B cell (primary cell): Measurements from ENCODE around the gene GSE1. TPM values are rescaled to one million over a fixed set of nuclear protein-coding genes. Genes with fewer than 3 reads are reported as not detected.
A peak's percentile ranks its signal among the peaks of the same experiment; 100 is the strongest.

Experiments
- ATAC-seq: fragments of 200-7000 bp; cut with Tn5 transposase; one replicate; pipeline ENCODE4 v1.10.0; 2021; ENCODE audit warnings: low read depth, mild to moderate bottlenecking, moderate number of reproducible peaks, moderate library complexity
- CTCF ChIA-PET: fragments of 350-600 bp; sonication (Branson Sonifier 250); formaldehyde crosslinking; loops from one replicate; lab custom pipeline; 2021; ENCODE audit warnings: antibody characterized with exemption, inconsistent platforms; lab: Charles Lee
- POLR2A ChIA-PET: fragments of 350-600 bp; sonication (Branson Sonifier 250); formaldehyde crosslinking; loops from one replicate; lab custom pipeline; 2021; ENCODE audit warnings: antibody characterized with exemption; lab: Charles Lee
- DNase-seq: peaks from one replicate; pipeline ENCODE4 v3.0.0; 2013
- H2AFZ ChIP-seq: 2 replicates; pipeline ENCODE4 v1.6.1; 2012; ENCODE audit warnings: mild to moderate bottlenecking, low read depth, low read length; ENCODE audit not compliant: insufficient read depth, poor library complexity, severe bottlenecking
- H3K27ac ChIP-seq, 2 donors: 1 replicate in 1 of 2; 2 replicates in 1 of 2; pipeline ENCODE4 v1.5.1; 2012 to 2013; ENCODE audit warnings: low read length in 2 of 2, mild to moderate bottlenecking in 2 of 2, moderate library complexity in 1 of 2
- H3K27me3 ChIP-seq, 4 experiments: fragments of 200-600 bp in 1 of 4; sonication (generic) in 1 of 4; replicated peaks in 1 of 4; 1 replicate in 2 of 4; 2 replicates in 2 of 4; pipeline versions ENCODE4 v1.6.1 to v1.7.0; 2013 to 2016; ENCODE audit warnings: low read length in 3 of 4, mild to moderate bottlenecking in 2 of 4, mixed read lengths in 1 of 4, moderate library complexity in 1 of 4; ENCODE audit not compliant: insufficient read depth in 4 of 4, control insufficient read depth in 3 of 4; ENCODE audit errors: control extremely low read depth in 1 of 4
- H3K36me3 ChIP-seq, 2 experiments: replicated peaks in 1 of 2; 1 replicate in 1 of 2; 2 replicates in 1 of 2; pipeline versions ENCODE4 v1.6.1 to v1.7.1; 2013; ENCODE audit warnings: low read length in 1 of 2; ENCODE audit not compliant: insufficient read depth in 2 of 2, control insufficient read depth in 1 of 2; ENCODE audit errors: control extremely low read depth in 1 of 2, extremely low read depth in 1 of 2
- H3K4me1 ChIP-seq, 2 donors: fragments of 200-600 bp in 1 of 2; sonication (generic) in 1 of 2; 1 replicate in 1 of 2; 2 replicates in 1 of 2; pipeline versions ENCODE4 v1.5.1 to v1.6.1; 2013 to 2017; ENCODE audit warnings: low read length in 2 of 2; ENCODE audit not compliant: control insufficient read depth in 2 of 2, insufficient read depth in 2 of 2
- H3K4me2 ChIP-seq: replicated peaks from 2 replicates; pipeline ENCODE3; 2012; ENCODE audit warnings: mild to moderate bottlenecking, low read depth, low read length; ENCODE audit not compliant: poor library complexity, severe bottlenecking
- H3K4me3 ChIP-seq, 5 experiments: fragments of 200-600 bp in 1 of 5; sonication (generic) in 1 of 5; 1 replicate in 3 of 5; 2 replicates in 2 of 5; pipeline versions ENCODE4 v1.5.1 to v1.7.0; 2011 to 2016; ENCODE audit warnings: low read length in 4 of 5, mild to moderate bottlenecking in 4 of 5, low read depth in 2 of 5, control low read depth in 1 of 5, moderate library complexity in 1 of 5; ENCODE audit not compliant: insufficient read depth in 1 of 5; ENCODE audit errors: control extremely low read depth in 1 of 5, extremely low read depth in 1 of 5
- H3K79me2 ChIP-seq: fragments of 200-600 bp; sonication (generic); one replicate; pipeline ENCODE4 v1.6.0; 2016; ENCODE audit warnings: low read length; ENCODE audit not compliant: control insufficient read depth, insufficient read depth
- H3K9ac ChIP-seq: fragments of 200-600 bp; sonication (generic); 2 replicates; pipeline ENCODE4 v1.6.1; 2017; ENCODE audit warnings: mild to moderate bottlenecking, low read length, moderate library complexity
- H3K9me3 ChIP-seq, 3 donors: one replicate each; pipeline versions ENCODE4 v1.6.1 to v1.7.1; 2013; ENCODE audit warnings: low read length in 2 of 3; ENCODE audit not compliant: control insufficient read depth in 2 of 3, insufficient read depth in 1 of 3; ENCODE audit errors: control extremely low read depth in 1 of 3
- H4K20me1 ChIP-seq: 2 replicates; pipeline ENCODE4 v1.6.0; 2012; ENCODE audit warnings: mild to moderate bottlenecking, low read length; ENCODE audit not compliant: insufficient read depth, control insufficient read depth, poor library complexity, severe bottlenecking
- H3K27ac Mint-ChIP-seq: one replicate; pipeline ENCODE4 v1.8.0; 2021; ENCODE audit warnings: mixed read lengths
- H3K27me3 Mint-ChIP-seq: one replicate; pipeline ENCODE4 v1.8.0; 2021; ENCODE audit warnings: mixed read lengths
- H3K4me1 Mint-ChIP-seq: one replicate; pipeline ENCODE4 v1.8.0; 2021; ENCODE audit warnings: mixed read lengths
- H3K4me3 Mint-ChIP-seq: one replicate; pipeline ENCODE4 v1.8.0; 2021; ENCODE audit warnings: mixed read lengths
- H3K9me3 Mint-ChIP-seq: one replicate; pipeline ENCODE4 v1.8.0; 2022; ENCODE audit warnings: mixed read lengths; ENCODE audit not compliant: insufficient read depth
- CTCF ChIP-seq: fragments of 200-600 bp; IDR thresholded peaks from one replicate; pipeline ENCODE4 v1.8.0; 2022; ENCODE audit warnings: antibody characterized with exemption, mild to moderate bottlenecking
- EZH2 ChIP-seq: IDR thresholded peaks from 2 replicates; pipeline ENCODE4 v1.6.1; 2012; ENCODE audit warnings: borderline replicate concordance, low read depth, mild to moderate bottlenecking, moderate library complexity, low read length; ENCODE audit not compliant: insufficient read depth, poor library complexity, severe bottlenecking
- WGBS: methylation state at CpG from one replicate; pipeline ENCODE4 v1.1.5; 2013; ENCODE audit warnings: missing lambda C conversion rate; ENCODE audit not compliant: insufficient coverage; 5-methylcytosine and 5-hydroxymethylcytosine counted together
- intact Hi-C: fragments of 100-400 bp; cut with micrococcal nuclease; formaldehyde crosslinking; loops from one replicate; pipeline ENCODE4 v1.10.0; 2022
- polyA plus RNA-seq: library from polyadenylated mRNA; depleted of rRNA; stranded (reverse); fragments of >200 nt; gene quantifications from 2 replicates; pipeline ENCODE4 v1.2.3, GENCODE V29; 2012
- total RNA-seq, 2 donors: library from RNA; stranded (reverse); fragments of 120-200 nt in 1 of 2; gene quantifications; 1 replicate in 1 of 2; 2 replicates in 1 of 2; pipeline versions ENCODE4 v1.2.3 to v1.2.4, GENCODE V29; 2013 to 2022

Gene GSE1
- total and polyA plus RNA-seq, 2 donors (not counting 1 experiment from before 2014, with no cell fraction given) = 57.3 to 76.1 TPM

- peak; percentile 74 for DNase-seq
- ChIA-PET CTCF (interaction anchor here (0.9 to 8.4 kb wide), 8 partner anchors 55 to 220 kb away, joined by 3 to 81 read pairs (median 4); no protein-coding TSS in a partner anchor), POLR2A (interaction anchor here (0.6 to 2.0 kb wide), 7 partner anchors 34 to 335 kb away, joined by 3 to 16 read pairs (median 5); no protein-coding TSS in a partner anchor)
- Mint-ChIP-seq H3K4me3 (peak overlapping the region; percentile 82), H3K4me1 (peaks cover 64% of the 10 kb centered on the region), H3K9me3 (no peaks in the 10 kb centered on the region), H3K27me3 (no peaks in the 10 kb centered on the region), H3K27ac (peak overlapping the region; percentile 61)
- intact Hi-C loops = loop anchor here (2.0 kb wide), 2 partner anchors 139 to 303 kb away; partner anchors contain the start of gene C16orf74
- WGBS = under 1% methylated on average over 20 of the region's 38 CpGs
- Histone ChIP-seq H3K9ac (peak overlapping the region; percentile 77), H3K9me3 (no peaks in the 10 kb centered on the region), H3K4me2 (peak overlapping the region; percentile 99), H3K27me3 (no peaks in the 10 kb centered on the region), H3K79me2 (peaks cover 69% of the 10 kb centered on the region), H3K36me3 (no peaks in the 10 kb centered on the region), H3K27ac (peak overlapping the region; percentile 57 to 66), H2AFZ (peak overlapping the region; percentile 64), H4K20me1 (peaks cover 93% of the 10 kb centered on the region), H3K4me3 (peak overlapping the region in 4 of 5 experiments; percentile 60 to 71 (median 68)), H3K4me1 (peaks cover 59 to 67% of the 10 kb centered on the region in 2 donors)
- peak; percentile 5 for ATAC-seq
- TF ChIP-seq EZH2 = no peak
- TF ChIP-seq CTCF = no peak
These were observed 826 bp upstream of the GSE1 start for GRCh38 chr16:85612191-85612800.
